ENCODE measurements around the gene MRPS14. TPM values are rescaled to one million over a fixed set of nuclear protein-coding genes. Genes with fewer than 3 reads are reported as not detected.

Gene MRPS14
- total and polyA plus RNA-seq, 2 donors (not counting 1 experiment from before 2014, with no cell fraction given), result 31.6 to 39.5 TPM

GRCh38 chr1:175019524-175019923, 3.7 kb downstream of the MRPS14 start:
- no peak overlapping the region for H3K4me2 ChIP-seq (ENCODE audit: extremely low read depth, insufficient read depth, low read length)
- peaks cover 4% of the 10 kb centered on the region for H3K36me3 ChIP-seq (ENCODE audit: control insufficient read depth, insufficient read depth, low read length)
- H3K9ac ChIP-seq (ENCODE audit: insufficient read depth, low read length), result no peak overlapping the region
- peaks cover 28% of the 10 kb centered on the region for H3K79me2 ChIP-seq (ENCODE audit: control insufficient read depth, insufficient read depth, low read length)
- H3K27me3 ChIP-seq (ENCODE audit: control insufficient read depth, insufficient read depth, low read length), result no peaks in the 10 kb centered on the region
- no peaks in the 10 kb centered on the region for H3K9me3 ChIP-seq (ENCODE audit: control insufficient read depth, insufficient read depth, low read depth, low read length)
- H4K20me1 ChIP-seq (ENCODE audit: control insufficient read depth, extremely low read depth, insufficient read depth, low read length), result no peaks in the 10 kb centered on the region
- H3K4me3 ChIP-seq (replicated peaks in 1 of 4; ENCODE audit: control extremely low read depth in 1 of 4, insufficient read depth in 1 of 4, low read depth in 3 of 4, low read length in 4 of 4), result no peak overlapping the region
- H3K4me1 ChIP-seq (ENCODE audit: control insufficient read depth, extremely low read depth, insufficient read depth, low read length), result peaks cover 8% of the 10 kb centered on the region
- TF ChIP-seq CTCF (conservative IDR thresholded peaks at IDR 0.05 in 1 of 2, IDR thresholded peaks at IDR 0.05 in 1 of 2; ENCODE audit: low read depth in 1 of 2, low read length in 2 of 2) (no peak), EZH2 (IDR thresholded peaks at IDR 0.05; ENCODE audit: low read length, missing control alignments) (no peak)
- H3K27ac ChIP-seq (ENCODE audit: insufficient read depth, low read length), result no peak overlapping the region
- no peak for DNase-seq (ENCODE audit: low read depth in 2 of 2)
- H2AFZ ChIP-seq (ENCODE audit: low read length), result no peak overlapping the region

GRCh38 chr1:175015243-175015642, 8.0 kb downstream of the MRPS14 start:
- H3K4me3 ChIP-seq (replicated peaks in 1 of 4; ENCODE audit: control extremely low read depth in 1 of 4, insufficient read depth in 1 of 4, low read depth in 3 of 4, low read length in 4 of 4), result peak overlapping the region in 1 of 4 experiments; percentile 22
- TF ChIP-seq EZH2 (IDR thresholded peaks at IDR 0.05; ENCODE audit: low read length, missing control alignments) (no peak), CTCF (conservative IDR thresholded peaks at IDR 0.05 in 1 of 2, IDR thresholded peaks at IDR 0.05 in 1 of 2; ENCODE audit: low read depth in 1 of 2, low read length in 2 of 2) (no peak)
- no peak overlapping the region for H3K9ac ChIP-seq (ENCODE audit: insufficient read depth, low read length)
- no peaks in the 10 kb centered on the region for H3K9me3 ChIP-seq (ENCODE audit: control insufficient read depth, insufficient read depth, low read depth, low read length)
- peak; percentile 71 to 91 for DNase-seq (ENCODE audit: low read depth in 2 of 2)
- H3K4me2 ChIP-seq (ENCODE audit: extremely low read depth, insufficient read depth, low read length), result peak overlapping the region; percentile 58
- H4K20me1 ChIP-seq (ENCODE audit: control insufficient read depth, extremely low read depth, insufficient read depth, low read length), result no peaks in the 10 kb centered on the region
- no peak overlapping the region for H2AFZ ChIP-seq (ENCODE audit: low read length)
- peaks cover 8% of the 10 kb centered on the region for H3K4me1 ChIP-seq (ENCODE audit: control insufficient read depth, extremely low read depth, insufficient read depth, low read length)
- no peaks in the 10 kb centered on the region for H3K27me3 ChIP-seq (ENCODE audit: control insufficient read depth, insufficient read depth, low read length)
- H3K27ac ChIP-seq (ENCODE audit: insufficient read depth, low read length), result peak overlapping the region; percentile 54
- peaks cover 5% of the 10 kb centered on the region for H3K79me2 ChIP-seq (ENCODE audit: control insufficient read depth, insufficient read depth, low read length)
- H3K36me3 ChIP-seq (ENCODE audit: control insufficient read depth, insufficient read depth, low read length), result peaks cover 14% of the 10 kb centered on the region

GRCh38 chr1:175013445-175013844, 9.8 kb downstream of the MRPS14 start:
- Histone ChIP-seq H3K4me1 (ENCODE audit: control insufficient read depth, extremely low read depth, insufficient read depth, low read length) (peaks cover 8% of the 10 kb centered on the region), H3K27me3 (ENCODE audit: control insufficient read depth, insufficient read depth, low read length) (no peaks in the 10 kb centered on the region), H3K36me3 (ENCODE audit: control insufficient read depth, insufficient read depth, low read length) (peaks cover 14% of the 10 kb centered on the region), H3K27ac (ENCODE audit: insufficient read depth, low read length) (no peak overlapping the region), H4K20me1 (ENCODE audit: control insufficient read depth, extremely low read depth, insufficient read depth, low read length) (no peaks in the 10 kb centered on the region), H2AFZ (ENCODE audit: low read length) (no peak overlapping the region), H3K4me2 (ENCODE audit: extremely low read depth, insufficient read depth, low read length) (no peak overlapping the region), H3K9me3 (ENCODE audit: control insufficient read depth, insufficient read depth, low read depth, low read length) (no peaks in the 10 kb centered on the region), H3K9ac (ENCODE audit: insufficient read depth, low read length) (no peak overlapping the region), H3K79me2 (ENCODE audit: control insufficient read depth, insufficient read depth, low read length) (no peaks in the 10 kb centered on the region), H3K4me3 (replicated peaks in 1 of 4; ENCODE audit: control extremely low read depth in 1 of 4, insufficient read depth in 1 of 4, low read depth in 3 of 4, low read length in 4 of 4) (no peak overlapping the region)
- no peak for DNase-seq (ENCODE audit: low read depth in 2 of 2)
- no peak for TF ChIP-seq EZH2 (IDR thresholded peaks at IDR 0.05; ENCODE audit: low read length, missing control alignments)
- no peak for TF ChIP-seq CTCF (conservative IDR thresholded peaks at IDR 0.05 in 1 of 2, IDR thresholded peaks at IDR 0.05 in 1 of 2; ENCODE audit: low read depth in 1 of 2, low read length in 2 of 2)
